Activated CD4-positive, alpha-beta T cell treated with anti-CD3 and anti-CD28 coated beads, Interleukin-2, amount 10 ng/mL, durations not matched to agents 24 days and 14 days (primary cell): ENCODE data around the gene CRTC2. TPM values are rescaled to one million over a fixed set of nuclear protein-coding genes. Genes with fewer than 3 reads are reported as not detected.
A peak's percentile ranks its signal among the peaks of the same experiment; 100 is the strongest.

Experiments used
- DNase-seq: peaks from one replicate; pipeline ENCODE4 v3.0.0; 2022
- H3K27ac Mint-ChIP-seq: one replicate; pipeline ENCODE4 v1.8.0; 2022; ENCODE audit warnings: mild to moderate bottlenecking, mixed read lengths
- H3K27me3 Mint-ChIP-seq: one replicate; pipeline ENCODE4 v1.8.0; 2022; ENCODE audit warnings: mixed read lengths
- H3K36me3 Mint-ChIP-seq: one replicate; pipeline ENCODE4 v1.8.0; 2022; ENCODE audit warnings: low read depth, mild to moderate bottlenecking, mixed read lengths
- H3K4me1 Mint-ChIP-seq: one replicate; pipeline ENCODE4 v1.8.0; 2021; ENCODE audit warnings: mixed read lengths
- H3K4me3 Mint-ChIP-seq: one replicate; pipeline ENCODE4 v1.8.0; 2022; ENCODE audit warnings: mild to moderate bottlenecking, moderate library complexity, mixed read lengths
- H3K9me3 Mint-ChIP-seq: one replicate; pipeline ENCODE4 v1.8.0; 2021; ENCODE audit warnings: mixed read lengths
- intact Hi-C: fragments of 100-400 bp; cut with micrococcal nuclease; formaldehyde crosslinking; loops from one replicate; pipeline ENCODE4 v1.15.1; 2023
- total RNA-seq: library from RNA; stranded (reverse); gene quantifications from 2 replicates; pipeline ENCODE4 v1.2.3, GENCODE V29; 2022

Gene CRTC2
- total RNA-seq, 1 donor from 2014 or later, result 72.4 TPM

DNA sequence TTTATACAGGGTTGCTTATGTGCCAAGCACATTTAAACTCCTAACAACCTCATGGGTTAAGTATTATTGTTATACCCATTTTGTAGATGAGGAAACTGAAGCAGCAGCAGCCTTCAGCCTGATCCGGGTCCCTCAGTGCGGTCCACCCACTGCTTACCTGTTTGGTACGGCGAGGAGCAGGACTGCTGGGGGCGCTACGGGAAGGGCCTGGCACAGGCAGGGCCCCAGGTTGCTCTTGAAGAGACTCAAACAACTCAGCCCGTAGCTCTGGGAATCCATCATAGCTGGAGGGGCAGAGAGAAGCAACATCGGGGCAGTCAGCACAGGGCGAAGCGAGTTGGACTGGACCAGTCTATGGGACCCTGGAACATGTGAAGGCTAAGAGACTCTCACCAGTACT is 21.1 kb downstream of the CRTC2 start:
- Mint-ChIP-seq H3K9me3 (no peaks in the 10 kb centered on the region), H3K36me3 (peaks cover 80% of the 10 kb centered on the region), H3K4me1 (peaks cover 2% of the 10 kb centered on the region), H3K27ac (no peak overlapping the region), H3K27me3 (no peaks in the 10 kb centered on the region), H3K4me3 (no peak overlapping the region)
- DNase-seq, result no peak
- intact Hi-C loops, result no loop called here

- H3K4me1 Mint-ChIP-seq, result peaks cover 2% of the 10 kb centered on the region
- intact Hi-C loops, result no loop called here
- H3K27ac Mint-ChIP-seq, result no peak overlapping the region
- H3K4me3 Mint-ChIP-seq, result no peak overlapping the region
- H3K27me3 Mint-ChIP-seq, result no peaks in the 10 kb centered on the region
- no peaks in the 10 kb centered on the region for H3K9me3 Mint-ChIP-seq
- DNase-seq, result no peak
- H3K36me3 Mint-ChIP-seq, result peaks cover 75% of the 10 kb centered on the region
These were observed 22.2 kb downstream of the CRTC2 start for GRCh38 chr1:153936011-153936802.

GRCh38 chr1:153934746-153935145 is 23.7 kb downstream of the CRTC2 start:
- Mint-ChIP-seq H3K4me3 (no peak overlapping the region), H3K27ac (no peak overlapping the region), H3K27me3 (no peaks in the 10 kb centered on the region), H3K9me3 (no peaks in the 10 kb centered on the region), H3K4me1 (no peaks in the 10 kb centered on the region), H3K36me3 (peaks cover 70% of the 10 kb centered on the region)
- DNase-seq, result no peak
- intact Hi-C loops, result no loop called here

DNA sequence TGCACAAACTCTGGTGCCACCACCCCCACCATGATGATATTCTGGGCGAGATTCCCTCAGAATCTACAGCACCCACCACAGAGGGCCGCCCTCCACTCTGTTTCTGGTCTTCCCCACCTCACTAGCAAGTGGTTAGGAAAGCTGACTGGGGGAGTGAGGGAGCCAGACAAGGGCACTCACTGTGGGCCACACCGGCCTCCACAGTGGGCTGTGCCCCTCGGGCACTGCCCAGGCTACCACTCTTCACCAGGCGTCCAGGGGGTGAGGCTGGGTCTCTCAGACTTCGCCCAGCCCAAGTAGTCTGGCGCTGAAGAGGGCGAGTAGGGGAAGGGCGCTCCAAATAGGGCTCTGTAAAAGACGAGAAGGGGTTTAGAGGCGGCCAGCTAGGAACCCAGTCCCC is 24.5 kb downstream of the CRTC2 start:
- Mint-ChIP-seq H3K4me3 (no peak overlapping the region), H3K27ac (no peak overlapping the region), H3K36me3 (peaks cover 68% of the 10 kb centered on the region), H3K27me3 (no peaks in the 10 kb centered on the region), H3K9me3 (no peaks in the 10 kb centered on the region), H3K4me1 (peaks cover 3% of the 10 kb centered on the region)
- DNase-seq, result no peak
- intact Hi-C loops, result no loop called here

DNA sequence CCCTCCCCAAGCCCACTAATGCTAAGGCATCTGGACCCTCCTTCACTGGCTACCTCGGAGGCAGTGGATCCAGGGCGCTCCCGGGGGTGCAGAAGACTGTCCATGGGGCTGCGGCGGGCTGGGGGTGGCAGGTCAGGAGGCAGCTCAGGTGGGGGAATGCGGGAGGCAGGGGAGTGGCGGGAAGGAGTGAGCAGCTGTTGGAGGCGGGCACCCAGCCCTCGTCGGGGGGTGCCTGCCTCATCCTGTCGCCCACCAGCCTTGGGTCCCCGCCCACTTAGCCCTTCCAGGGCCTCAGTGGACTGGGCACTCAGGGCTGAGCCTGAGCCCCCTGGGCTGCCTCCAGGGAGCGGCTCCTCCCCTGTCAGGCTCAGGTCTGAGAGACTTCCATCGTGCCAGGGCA is 25.0 kb downstream of the CRTC2 start:
- H3K4me1 Mint-ChIP-seq, result peaks cover 4% of the 10 kb centered on the region
- H3K36me3 Mint-ChIP-seq, result peaks cover 69% of the 10 kb centered on the region
- no peak for DNase-seq
- no peak overlapping the region for H3K4me3 Mint-ChIP-seq
- H3K9me3 Mint-ChIP-seq, result no peaks in the 10 kb centered on the region
- no peak overlapping the region for H3K27ac Mint-ChIP-seq
- H3K27me3 Mint-ChIP-seq, result no peaks in the 10 kb centered on the region
- intact Hi-C loops, result no loop called here

GRCh38 chr1:153932156-153933131 is 26.0 kb downstream of the CRTC2 start:
- H3K27ac Mint-ChIP-seq, result no peak overlapping the region
- peaks cover 69% of the 10 kb centered on the region for H3K36me3 Mint-ChIP-seq
- H3K9me3 Mint-ChIP-seq, result no peaks in the 10 kb centered on the region
- no peak overlapping the region for H3K4me3 Mint-ChIP-seq
- no peaks in the 10 kb centered on the region for H3K27me3 Mint-ChIP-seq
- intact Hi-C loops, result no loop called here
- no peak for DNase-seq
- peaks cover 7% of the 10 kb centered on the region for H3K4me1 Mint-ChIP-seq

DNA sequence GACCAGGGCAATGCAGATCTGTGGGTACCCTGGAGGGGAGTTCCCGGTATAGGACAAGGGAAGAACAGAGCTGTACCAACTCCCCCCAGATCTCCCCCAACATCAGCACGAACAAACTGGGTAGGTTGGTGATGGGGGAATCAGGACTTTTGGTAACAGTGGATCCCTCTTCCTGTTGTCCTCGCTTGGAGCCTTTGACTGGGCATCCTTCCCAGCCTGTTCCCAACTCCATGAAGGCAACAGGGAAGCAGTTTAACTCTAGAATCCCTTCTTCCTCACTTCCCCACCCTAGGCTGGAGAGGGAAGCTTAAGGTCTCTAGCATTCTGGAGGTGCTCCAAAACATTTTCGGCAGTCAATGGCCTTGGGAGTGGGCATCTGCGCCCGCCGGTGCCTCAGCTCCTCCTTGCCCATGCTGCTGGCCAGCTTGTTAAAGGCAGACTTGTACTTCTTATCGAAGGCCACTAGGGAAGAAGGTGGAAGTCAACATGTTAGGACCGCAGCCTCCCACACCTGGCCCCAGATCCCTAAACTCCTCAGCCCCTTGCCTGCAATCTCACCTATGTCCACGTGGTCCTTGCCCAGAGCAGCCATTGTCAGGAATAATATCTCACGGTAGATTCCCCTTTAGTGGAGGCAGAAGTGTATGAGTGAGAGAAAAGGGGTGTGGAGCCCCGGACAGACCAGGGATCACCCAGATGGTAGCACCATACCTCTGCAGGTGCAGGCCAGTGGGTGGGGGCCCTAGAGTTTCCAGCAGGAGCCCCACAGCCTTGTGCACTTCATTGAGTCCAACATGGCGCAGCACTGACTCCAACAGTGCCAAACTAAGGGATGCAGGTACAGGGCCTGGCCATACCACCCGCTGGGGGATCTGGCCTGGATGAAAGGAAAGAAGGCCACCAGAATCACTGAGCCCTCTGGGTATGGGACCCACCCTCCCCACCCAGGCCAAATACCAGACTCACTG is 28.1 kb downstream of the CRTC2 start:
- no peak overlapping the region for H3K27ac Mint-ChIP-seq
- H3K4me3 Mint-ChIP-seq, result no peak overlapping the region
- H3K27me3 Mint-ChIP-seq, result no peaks in the 10 kb centered on the region
- peaks cover 7% of the 10 kb centered on the region for H3K4me1 Mint-ChIP-seq
- no peaks in the 10 kb centered on the region for H3K9me3 Mint-ChIP-seq
- DNase-seq, result no peak
- intact Hi-C loops, result no loop called here
- H3K36me3 Mint-ChIP-seq, result peaks cover 49% of the 10 kb centered on the region

GRCh38 chr1:153929426-153929825 is 29.0 kb downstream of the CRTC2 start:
- H3K4me3 Mint-ChIP-seq, result no peak overlapping the region
- peaks cover 9% of the 10 kb centered on the region for H3K4me1 Mint-ChIP-seq
- H3K27me3 Mint-ChIP-seq, result no peaks in the 10 kb centered on the region
- DNase-seq, result no peak
- peaks cover 42% of the 10 kb centered on the region for H3K36me3 Mint-ChIP-seq
- intact Hi-C loops, result no loop called here
- H3K27ac Mint-ChIP-seq, result peak overlapping the region; percentile 53
- H3K9me3 Mint-ChIP-seq, result no peaks in the 10 kb centered on the region

- DNase-seq, result no peak
These were observed 29.5 kb downstream of the CRTC2 start for GRCh38 chr1:153928791-153929341.

DNA sequence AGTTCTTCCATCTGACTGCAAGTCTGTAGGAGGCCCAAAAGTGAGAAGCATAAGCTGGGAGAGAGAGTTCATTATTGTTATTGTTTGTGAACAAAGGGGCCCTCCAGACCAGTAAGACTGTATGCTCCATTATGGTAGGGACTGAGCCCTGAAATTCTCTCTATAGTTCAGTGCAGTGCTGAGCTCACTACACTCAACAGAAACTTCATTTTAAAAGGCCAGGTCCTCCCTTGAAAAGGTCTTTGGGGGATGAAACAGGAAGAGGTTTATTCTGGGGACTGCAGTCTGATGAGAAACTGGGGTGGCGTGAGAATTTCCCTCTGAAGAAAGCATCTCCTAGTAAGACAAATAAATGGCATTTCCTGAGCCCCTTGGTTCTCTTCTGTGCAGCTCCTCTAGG is 30.2 kb downstream of the CRTC2 start:
- Mint-ChIP-seq H3K4me1 (peaks cover 11% of the 10 kb centered on the region), H3K36me3 (peaks cover 32% of the 10 kb centered on the region), H3K9me3 (no peaks in the 10 kb centered on the region), H3K4me3 (no peak overlapping the region), H3K27me3 (no peaks in the 10 kb centered on the region), H3K27ac (peak overlapping the region; percentile 48)
- intact Hi-C loops, result no loop called here
- DNase-seq, result no peak

More at GRCh38 chr1:153928791-153929341, 29.5 kb downstream of the CRTC2 start:
- intact Hi-C loops, result no loop called here
- H3K9me3 Mint-ChIP-seq, result no peaks in the 10 kb centered on the region
- H3K4me1 Mint-ChIP-seq, result peaks cover 9% of the 10 kb centered on the region
- no peaks in the 10 kb centered on the region for H3K27me3 Mint-ChIP-seq
- H3K4me3 Mint-ChIP-seq, result no peak overlapping the region
- peak overlapping the region; percentile 53 for H3K27ac Mint-ChIP-seq
- H3K36me3 Mint-ChIP-seq, result peaks cover 36% of the 10 kb centered on the region

GRCh38 chr1:153926405-153926804 is 32.0 kb downstream of the CRTC2 start:
- no peak for DNase-seq
- intact Hi-C loops, result no loop called here
- Mint-ChIP-seq H3K4me3 (no peak overlapping the region), H3K27me3 (peaks cover 2% of the 10 kb centered on the region), H3K9me3 (no peaks in the 10 kb centered on the region), H3K36me3 (peaks cover 27% of the 10 kb centered on the region), H3K27ac (no peak overlapping the region), H3K4me1 (peaks cover 16% of the 10 kb centered on the region)

GRCh38 chr1:153922972-153923925 is 35.2 kb downstream of the CRTC2 start, which contains the start of gene GATAD2B:
TSS of gene GATAD2B (minus strand) at chr1:153922972. CDS start at chr1:153828347, 94,625 bp downstream.
- DNase-seq, result peak; percentile 100
- H3K4me3 Mint-ChIP-seq, result peak within 1 kb of the TSS; percentile 86
- H3K9me3 Mint-ChIP-seq, result no peaks in the 10 kb centered on the region
- peak within 1 kb of the TSS; percentile 98 for H3K27ac Mint-ChIP-seq
- H3K36me3 Mint-ChIP-seq, result peaks cover 18% of the 10 kb centered on the region
- peaks cover 36% of the 10 kb centered on the region for H3K4me1 Mint-ChIP-seq
- intact Hi-C loops, result loop anchor here (1.0 to 5.0 kb wide), 8 partner anchors 23 to 260 kb away; partner anchors contain the start of genes CRTC2, DENND4B and RAB13
- H3K27me3 Mint-ChIP-seq, result peaks cover 2% of the 10 kb centered on the region
